GM12865 (cell line): ENCODE measurements around the gene DDX39A.
A peak's percentile ranks its signal among the peaks of the same experiment; 100 is the strongest.
"Not testable (repeated sequence)": the region's sequence is repeated elsewhere in the genome, so short reads cannot be mapped to it uniquely, and the experiment has no call there.

Source experiments
- DNase-seq: peaks from one replicate; pipeline ENCODE4 v3.0.0; 2010; ENCODE audit warnings: low read depth
- H3K4me3 ChIP-seq: 2 replicates; pipeline ENCODE4 v1.5.1; 2011; ENCODE audit warnings: mild to moderate bottlenecking, low read depth, low read length, control low read depth
- TF ChIP-seq, protein P1 (sequence below): IDR thresholded peaks from 2 replicates; pipeline ENCODE4 v1.5.1; 2011; ENCODE audit warnings: low read length, control low read depth, low read depth, inconsistent platforms; ENCODE audit not compliant: insufficient read depth; ENCODE audit errors: missing control alignments

The DDX39A gene

DNA sequence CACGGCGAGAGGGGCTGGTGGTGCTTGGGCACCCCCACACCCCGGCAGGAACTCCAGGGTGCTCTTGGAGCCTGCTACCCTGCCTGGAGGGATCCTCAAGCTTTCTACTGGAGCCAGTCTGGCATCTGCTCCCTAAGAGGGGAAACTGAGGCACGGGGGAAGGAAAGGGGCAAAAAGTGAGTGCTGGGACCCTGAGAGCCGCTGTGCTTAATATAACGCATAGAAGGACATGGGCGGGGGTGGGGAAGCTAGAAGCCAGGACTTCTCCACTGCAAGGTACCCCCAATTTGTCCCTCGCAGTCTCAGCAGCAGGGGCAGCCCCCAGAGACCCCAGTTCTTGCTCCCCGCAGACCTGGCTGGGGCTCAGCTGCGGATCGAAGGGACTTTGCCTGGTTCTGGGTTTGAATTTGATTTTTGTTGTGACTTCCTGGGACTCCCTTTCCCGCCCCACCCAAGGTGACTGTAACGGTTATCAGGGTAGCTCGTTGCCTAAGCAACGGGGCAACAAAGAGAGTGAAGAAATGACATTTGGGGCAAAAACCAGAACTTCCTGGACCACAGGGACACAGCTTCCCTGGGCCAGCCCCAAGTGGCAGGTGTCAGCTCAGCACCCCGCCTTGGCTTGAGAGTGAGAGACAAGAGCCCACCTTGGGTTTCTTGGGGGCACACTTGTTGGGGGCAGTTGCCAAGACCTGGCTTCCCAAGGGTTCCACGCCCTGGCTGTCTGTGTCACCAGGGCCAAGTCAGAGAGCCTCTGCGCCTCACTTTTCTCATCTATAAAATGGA lies 37.3 kb downstream of the DDX39A start:
- TF ChIP-seq, protein P1, sequence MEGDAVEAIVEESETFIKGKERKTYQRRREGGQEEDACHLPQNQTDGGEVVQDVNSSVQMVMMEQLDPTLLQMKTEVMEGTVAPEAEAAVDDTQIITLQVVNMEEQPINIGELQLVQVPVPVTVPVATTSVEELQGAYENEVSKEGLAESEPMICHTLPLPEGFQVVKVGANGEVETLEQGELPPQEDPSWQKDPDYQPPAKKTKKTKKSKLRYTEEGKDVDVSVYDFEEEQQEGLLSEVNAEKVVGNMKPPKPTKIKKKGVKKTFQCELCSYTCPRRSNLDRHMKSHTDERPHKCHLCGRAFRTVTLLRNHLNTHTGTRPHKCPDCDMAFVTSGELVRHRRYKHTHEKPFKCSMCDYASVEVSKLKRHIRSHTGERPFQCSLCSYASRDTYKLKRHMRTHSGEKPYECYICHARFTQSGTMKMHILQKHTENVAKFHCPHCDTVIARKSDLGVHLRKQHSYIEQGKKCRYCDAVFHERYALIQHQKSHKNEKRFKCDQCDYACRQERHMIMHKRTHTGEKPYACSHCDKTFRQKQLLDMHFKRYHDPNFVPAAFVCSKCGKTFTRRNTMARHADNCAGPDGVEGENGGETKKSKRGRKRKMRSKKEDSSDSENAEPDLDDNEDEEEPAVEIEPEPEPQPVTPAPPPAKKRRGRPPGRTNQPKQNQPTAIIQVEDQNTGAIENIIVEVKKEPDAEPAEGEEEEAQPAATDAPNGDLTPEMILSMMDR: peak; percentile 17
- H3K4me3 ChIP-seq: peak overlapping the region; percentile 100
- DNase-seq: peak; percentile 85

DNA sequence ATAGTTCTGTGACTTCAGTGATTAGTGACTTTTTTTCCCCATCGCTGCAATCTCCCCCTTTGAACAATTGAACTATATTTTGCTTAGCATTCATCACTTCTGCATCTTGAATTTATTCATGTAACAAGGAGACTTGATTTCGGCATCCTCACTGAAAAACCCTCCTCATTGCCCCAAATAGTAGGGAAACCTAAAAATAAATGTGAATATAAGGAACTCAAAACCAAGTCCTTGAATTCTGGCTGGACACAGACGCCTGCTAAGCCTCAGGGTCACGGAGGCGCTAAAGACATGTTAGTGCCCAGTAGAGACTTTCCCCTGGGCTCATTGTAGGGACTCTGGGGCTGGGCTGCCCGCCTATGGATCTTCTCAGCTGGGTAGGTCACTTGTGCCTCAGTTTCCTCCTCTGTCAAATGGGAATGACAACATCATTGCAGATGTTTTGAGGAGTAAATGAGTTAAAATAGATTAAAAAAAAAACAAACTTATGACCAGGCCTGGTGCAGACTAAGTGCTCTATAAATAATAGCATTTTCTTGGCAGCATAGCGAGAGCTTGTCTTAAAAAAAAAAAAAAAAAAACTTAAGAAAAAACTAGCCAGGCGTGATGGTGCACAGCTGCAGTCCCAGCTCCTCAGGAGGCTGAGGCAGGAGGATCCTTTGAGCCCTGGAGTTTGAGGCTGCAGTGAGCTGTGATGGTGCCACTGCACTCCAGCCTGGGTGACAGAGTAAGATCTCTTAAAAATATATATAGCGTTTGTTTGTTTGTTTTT lies 39.7 kb downstream of the DDX39A start:
- no peak for DNase-seq
- peak overlapping the region; percentile 100; the same call in 1 of the 2 replicates for H3K4me3 ChIP-seq
- TF ChIP-seq, protein P1: no peak

DNA sequence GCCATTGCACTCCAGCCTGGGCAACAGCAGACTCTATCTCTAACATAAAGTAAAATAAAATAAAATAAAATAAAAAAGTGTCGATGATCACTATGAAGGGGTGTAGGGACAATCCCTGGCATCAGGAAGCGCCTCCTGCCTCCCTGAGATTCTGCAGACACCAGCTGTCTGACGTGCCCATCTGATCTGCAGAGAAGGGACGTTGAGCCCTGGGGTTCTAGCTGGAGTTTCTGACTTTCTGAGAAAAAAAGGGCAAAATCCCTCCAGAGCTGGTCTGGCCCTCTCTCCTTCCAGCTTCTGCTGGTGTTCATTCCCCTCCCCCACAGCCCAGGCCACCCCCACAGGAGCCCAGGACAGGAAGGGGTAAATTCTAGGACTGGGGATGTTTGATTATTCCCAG lies 40.3 kb downstream of the DDX39A start:
- H3K4me3 ChIP-seq: no peak overlapping the region
- no peak for DNase-seq
- TF ChIP-seq, protein P1: no peak

DNA sequence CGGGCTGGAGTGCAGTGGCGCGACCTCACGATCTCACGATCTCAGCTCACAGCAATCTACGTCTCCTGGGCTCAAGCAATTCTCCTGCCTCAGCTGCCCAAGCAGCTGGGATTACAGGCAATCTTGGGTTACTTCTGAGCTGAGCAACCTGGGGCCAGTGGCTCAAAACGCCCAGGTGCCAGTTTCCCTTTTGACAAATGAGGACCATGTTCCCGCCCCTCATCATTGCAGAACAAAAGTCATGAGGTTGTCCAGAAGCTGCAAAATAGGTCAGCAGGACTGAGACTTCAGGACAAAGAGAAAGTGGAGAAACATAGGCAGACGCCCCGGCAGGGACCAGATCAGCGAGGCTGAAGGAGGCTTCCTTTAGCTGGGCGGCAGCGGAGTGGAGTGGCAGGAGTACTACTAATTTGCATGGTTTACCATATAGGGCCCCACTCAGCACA lies 41.2 kb downstream of the DDX39A start:
- TF ChIP-seq, protein P1: no peak
- H3K4me3 ChIP-seq: peak overlapping the region; percentile 51
- peak; percentile 66 for DNase-seq

DNA sequence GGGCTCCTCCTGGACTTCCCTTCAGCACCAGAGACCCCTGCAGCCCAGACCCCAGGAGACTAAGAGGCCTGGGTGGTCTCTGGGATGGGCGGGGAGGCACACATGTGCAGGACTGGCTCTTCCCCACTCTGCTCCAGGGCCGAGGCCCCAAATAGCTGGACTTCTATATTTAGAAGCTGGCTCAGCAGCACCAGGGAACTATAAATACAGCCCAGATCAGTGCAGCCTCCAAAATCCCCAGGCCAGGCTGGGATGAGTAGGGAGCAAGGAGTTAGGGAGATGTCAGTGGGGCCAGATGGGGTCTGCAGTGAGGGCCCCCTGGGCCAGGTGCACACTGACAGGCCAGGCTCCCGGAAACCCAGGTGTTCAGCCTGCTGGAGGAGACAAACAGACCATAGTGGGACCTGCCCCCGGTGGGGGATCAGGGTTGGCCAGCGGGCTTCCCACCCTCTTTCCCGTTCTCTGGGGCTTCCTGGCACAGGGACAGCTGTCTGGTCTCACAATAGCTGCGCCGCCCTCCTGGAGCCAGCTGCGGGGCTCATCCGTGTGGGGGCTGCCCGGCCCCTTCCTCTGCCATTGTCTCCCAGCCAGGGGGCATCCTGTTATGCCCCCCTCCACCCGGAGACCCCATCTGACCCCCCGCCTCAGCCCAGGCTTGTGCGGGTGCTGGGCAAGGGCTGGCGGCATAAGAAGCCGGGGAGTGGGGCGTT lies 43.4 kb downstream of the DDX39A start:
- no peak overlapping the region for H3K4me3 ChIP-seq
- TF ChIP-seq, protein P1: no peak
- no peak for DNase-seq

DNA sequence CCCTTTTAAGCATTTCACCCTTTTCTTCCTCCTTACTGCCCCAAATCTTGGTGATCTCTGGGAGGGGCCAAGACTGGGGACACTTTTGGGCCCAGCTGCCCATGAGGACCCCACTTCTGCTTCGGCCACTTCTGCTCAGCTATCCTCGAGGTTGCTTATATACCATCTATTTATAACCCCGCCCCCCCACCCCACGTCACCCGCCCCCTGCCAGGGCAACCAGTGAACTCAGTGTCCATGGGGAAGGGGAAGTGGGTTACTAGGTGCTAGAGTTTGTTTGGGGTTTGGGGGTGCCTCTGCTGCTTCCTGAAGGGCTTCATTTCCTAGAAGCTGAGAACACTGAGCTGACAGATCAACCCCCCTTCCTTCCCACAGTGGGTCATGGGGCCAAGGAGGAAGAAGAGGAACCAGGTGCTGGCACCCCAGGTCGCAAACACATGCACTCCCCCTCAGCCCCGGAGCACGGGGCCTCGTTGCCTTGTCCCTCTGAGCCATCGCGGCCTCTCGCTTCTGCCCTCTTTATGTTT lies 44.0 kb downstream of the DDX39A start:
- peak; percentile 80 for DNase-seq
- TF ChIP-seq, protein P1: no peak
- no peak overlapping the region for H3K4me3 ChIP-seq

DNA sequence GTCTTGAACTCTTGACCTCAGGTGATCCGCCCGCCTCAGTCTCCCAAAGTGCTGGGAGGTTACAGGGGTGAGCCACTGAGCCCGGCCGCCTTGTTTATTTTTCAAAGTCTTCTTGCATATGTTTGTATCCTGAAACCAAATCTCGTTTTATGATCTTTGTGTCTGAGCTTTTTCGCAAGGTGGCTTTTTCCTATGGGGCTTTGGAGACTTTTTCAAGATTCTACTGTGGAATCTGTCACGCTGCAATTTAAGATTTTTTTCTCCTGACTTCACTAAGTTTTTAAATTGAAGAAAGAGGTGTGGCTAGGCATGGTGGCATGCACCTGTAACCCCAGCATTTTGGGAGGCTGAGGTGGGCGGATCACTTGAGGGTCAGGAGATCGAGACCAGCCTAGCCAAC lies 44.8 kb downstream of the DDX39A start:
- not testable (repeated sequence) for DNase-seq, H3K4me3 ChIP-seq

DNA sequence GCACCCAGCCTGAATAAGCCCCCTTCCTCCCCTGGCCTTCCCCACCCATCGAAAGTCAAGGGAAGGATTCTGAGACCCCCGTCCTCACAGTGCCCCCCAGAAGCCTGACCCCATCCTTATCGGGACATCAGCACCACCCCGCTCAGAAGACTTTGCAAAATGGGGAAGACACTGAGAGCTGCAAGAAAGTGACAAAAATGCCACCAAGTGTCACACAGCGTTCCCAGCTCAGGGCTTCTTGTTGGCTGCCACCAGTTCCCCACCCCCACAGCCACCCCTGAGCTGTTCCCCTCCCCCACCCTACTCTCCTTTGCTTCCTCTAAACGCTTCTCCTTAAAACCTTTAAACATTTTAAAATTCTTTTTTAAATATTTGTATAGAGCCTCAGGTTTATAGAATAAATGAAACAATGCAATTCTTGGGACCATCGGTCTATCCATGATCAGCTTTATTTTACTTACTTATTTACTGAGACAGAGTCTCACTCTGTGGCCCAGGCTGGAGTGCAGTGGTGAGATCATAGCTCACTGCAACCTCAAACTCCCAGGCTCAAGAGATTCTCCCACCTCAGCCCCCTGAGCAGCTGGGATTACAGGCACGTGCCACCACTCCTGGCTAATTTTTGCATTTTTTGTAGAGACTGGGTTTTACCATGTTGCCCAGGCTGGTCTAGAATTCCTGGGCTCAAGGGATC lies 46.6 kb downstream of the DDX39A start:
- DNase-seq, H3K4me3 ChIP-seq: not testable (repeated sequence)
